K562 (cell line): ENCODE results near the gene FOXO4. TPM values are rescaled to one million over a fixed set of nuclear protein-coding genes. Genes with fewer than 3 reads are reported as not detected.

Source experiments
- BRD9 ChIP-seq: fragments of 450-650 bp; IDR thresholded peaks from 2 replicates; pipeline ENCODE4 v1.6.1; 2018; ENCODE audit warnings: low read depth; ENCODE audit not compliant: partially characterized antibody
- COPS2 ChIP-seq: fragments of 450-650 bp; conservative IDR thresholded peaks from 2 replicates; pipeline ENCODE4 v1.6.1; 2016; ENCODE audit warnings: mild to moderate bottlenecking, moderate library complexity
- FOXM1 ChIP-seq, 2 experiments: fragments of 450-650 bp in 1 of 2; sonication (generic) in 1 of 2; formaldehyde crosslinking in 1 of 2; IDR thresholded peaks; 2 replicates each; pipeline versions ENCODE4 v1.6.1 to v1.9.0; 2017 to 2022; ENCODE audit warnings: low read depth in 2 of 2, mild to moderate bottlenecking in 2 of 2, missing genetic modification reagents in 1 of 2, moderate library complexity in 1 of 2
- FUS ChIP-seq: fragments of 200-400 bp; formaldehyde crosslinking; optimal IDR thresholded peaks from 2 replicates; pipeline ENCODE3; 2017; ENCODE audit warnings: low read depth, low read length
- MAFF ChIP-seq: IDR thresholded peaks from 2 replicates; pipeline ENCODE4 v1.6.1; 2012; ENCODE audit warnings: low read length, improper control_type of control experiment
- MCM2 ChIP-seq: fragments of 450-650 bp; IDR thresholded peaks from 2 replicates; pipeline ENCODE4 v1.6.1; 2017; ENCODE audit warnings: low read depth, mild to moderate bottlenecking
- MEIS2 ChIP-seq: fragments of 450-650 bp; IDR thresholded peaks from 2 replicates; pipeline ENCODE4 v1.6.1; 2014; ENCODE audit warnings: mild to moderate bottlenecking; ENCODE audit not compliant: partially characterized antibody
- MIER1 ChIP-seq: fragments of 450-650 bp; IDR thresholded peaks from 2 replicates; pipeline ENCODE4 v1.6.1; 2016; ENCODE audit warnings: antibody characterized with exemption, mild to moderate bottlenecking, low read depth
- MTA2 ChIP-seq: fragments of 450-650 bp; IDR thresholded peaks from 2 replicates; pipeline ENCODE4 v1.6.1; 2016; ENCODE audit warnings: low read depth
- NCOA4 ChIP-seq: fragments of 450-650 bp; IDR thresholded peaks from 2 replicates; pipeline ENCODE4 v1.6.1; 2018; ENCODE audit warnings: mild to moderate bottlenecking; ENCODE audit not compliant: partially characterized antibody
- NRF1 ChIP-seq, 2 experiments: fragments of 450-650 bp; IDR thresholded peaks in 1 of 2; conservative IDR thresholded peaks in 1 of 2; 2 replicates each; pipeline ENCODE4 v1.6.1; 2014; ENCODE audit warnings: mild to moderate bottlenecking in 2 of 2
- POLR3A ChIP-seq: IDR thresholded peaks from 2 replicates; pipeline ENCODE4 v1.6.1; 2011; ENCODE audit warnings: borderline replicate concordance, mild to moderate bottlenecking, moderate library complexity; ENCODE audit not compliant: insufficient read length, insufficient read depth; ENCODE audit errors: extremely low read depth
- PTRF ChIP-seq: fragments of 450-650 bp; IDR thresholded peaks from 2 replicates; pipeline ENCODE4 v1.6.1; 2016; ENCODE audit warnings: mild to moderate bottlenecking, missing genetic modification characterization, missing compliant biosample characterization
- RBFOX2 ChIP-seq: fragments of 200-400 bp; formaldehyde crosslinking; IDR thresholded peaks from 2 replicates; pipeline ENCODE4 v1.6.1; 2017; ENCODE audit warnings: low read depth, mild to moderate bottlenecking, low read length, moderate library complexity
- RFX5 ChIP-seq: IDR thresholded peaks from 2 replicates; pipeline ENCODE4 v1.6.1; 2011; ENCODE audit warnings: low read depth, mild to moderate bottlenecking, improper control_type of control experiment, low read length
- RNF2 ChIP-seq: sonication (generic); IDR thresholded peaks from 2 replicates; pipeline ENCODE4 v1.6.1; 2016
- STAT5A ChIP-seq: IDR thresholded peaks from 2 replicates; pipeline ENCODE4 v1.6.1; 2012; ENCODE audit warnings: low read length, inconsistent platforms, borderline replicate concordance
- TCF3 ChIP-seq: sonication (generic); formaldehyde crosslinking; IDR thresholded peaks from 2 replicates; pipeline ENCODE4 v1.4.0; 2020; ENCODE audit warnings: mild to moderate bottlenecking, missing genetic modification reagents
- TEAD2 ChIP-seq: fragments of 450-650 bp; IDR thresholded peaks from 2 replicates; pipeline ENCODE4 v1.6.1; 2016; ENCODE audit warnings: missing genetic modification characterization, control low read depth, missing compliant biosample characterization
- XRCC4 ChIP-seq: IDR thresholded peaks from one replicate; pipeline ENCODE4 v1.6.1; 2011; ENCODE audit not compliant: insufficient read depth, insufficient read length; ENCODE audit errors: extremely low read depth
- ZNF445 ChIP-seq: fragments of 250-450 bp; sonication (Bioruptor Pico); IDR thresholded peaks from 2 replicates; pipeline ENCODE4 v1.4.0; 2020; ENCODE audit warnings: low read depth, mild to moderate bottlenecking, moderate library complexity
- ZNF717 ChIP-seq: fragments of 250-450 bp; sonication (Bioruptor Pico); IDR thresholded peaks from 2 replicates; pipeline ENCODE4 v1.5.0; 2021
- polyA plus RNA-seq, 8 experiments: library from polyadenylated mRNA; depleted of rRNA in 4 of 8; stranded (reverse) in 5 of 8; unstranded in 3 of 8; fragments of >200 nt; fragmentation: Nextera tagmentation in 2 of 8; fragmentation: Illumina TruSeq in 1 of 8; extraction: Ambion mirVana in 2 of 8; extraction: Trizol in 1 of 8; gene quantifications; 2 replicates each; pipeline versions ENCODE4 v1.2.1 to v1.2.3, GENCODE V29; 2011 to 2014; ENCODE audit warnings: inconsistent platforms in 1 of 8, missing spikeins in 1 of 8
- total RNA-seq, 7 experiments: library from RNA; depleted of rRNA in 6 of 7; stranded (reverse); fragments of >200 nt in 6 of 7; fragmentation: Illumina TruSeq in 2 of 7; extraction: Trizol in 2 of 7; gene quantifications; 2 replicates each; pipeline versions ENCODE4 v1.2.1 to v1.2.3, GENCODE V29; 2011 to 2021; ENCODE audit warnings: low replicate concordance in 1 of 7
- TF ChIP-seq, protein P1 (sequence below): fragments of 450-650 bp; IDR thresholded peaks from 2 replicates; pipeline ENCODE4 v1.6.1; 2017; ENCODE audit warnings: antibody characterized with exemption, mild to moderate bottlenecking
- TF ChIP-seq, protein P2 (sequence below): fragments of 450-650 bp; IDR thresholded peaks from one replicate; pipeline ENCODE4 v1.6.1; 2018; ENCODE audit warnings: mild to moderate bottlenecking, moderate library complexity; ENCODE audit not compliant: partially characterized antibody

FOXO4 gene
- total and polyA plus RNA-seq, 9 of the 15 experiments (the other 6 are each of a cell fraction or from before 2014, with no cell fraction given): 0.13 to 26.6 (median 8.5) TPM

GRCh38 chrX:71068044-71068918 lies 27.4 kb upstream of the FOXO4 start, which contains the start of gene SNX12 (continued):
- no peak for TF ChIP-seq TCF3 (CRISPR knock-in tag)
- TF ChIP-seq POLR3A: no peak
- TF ChIP-seq RNF2: no peak
- no peak for TF ChIP-seq MCM2
- no peak for TF ChIP-seq COPS2
- TF ChIP-seq PTRF (tag): no peak
- no peak for TF ChIP-seq XRCC4
- TF ChIP-seq RBFOX2: peak; percentile 80
- TF ChIP-seq, protein P1, sequence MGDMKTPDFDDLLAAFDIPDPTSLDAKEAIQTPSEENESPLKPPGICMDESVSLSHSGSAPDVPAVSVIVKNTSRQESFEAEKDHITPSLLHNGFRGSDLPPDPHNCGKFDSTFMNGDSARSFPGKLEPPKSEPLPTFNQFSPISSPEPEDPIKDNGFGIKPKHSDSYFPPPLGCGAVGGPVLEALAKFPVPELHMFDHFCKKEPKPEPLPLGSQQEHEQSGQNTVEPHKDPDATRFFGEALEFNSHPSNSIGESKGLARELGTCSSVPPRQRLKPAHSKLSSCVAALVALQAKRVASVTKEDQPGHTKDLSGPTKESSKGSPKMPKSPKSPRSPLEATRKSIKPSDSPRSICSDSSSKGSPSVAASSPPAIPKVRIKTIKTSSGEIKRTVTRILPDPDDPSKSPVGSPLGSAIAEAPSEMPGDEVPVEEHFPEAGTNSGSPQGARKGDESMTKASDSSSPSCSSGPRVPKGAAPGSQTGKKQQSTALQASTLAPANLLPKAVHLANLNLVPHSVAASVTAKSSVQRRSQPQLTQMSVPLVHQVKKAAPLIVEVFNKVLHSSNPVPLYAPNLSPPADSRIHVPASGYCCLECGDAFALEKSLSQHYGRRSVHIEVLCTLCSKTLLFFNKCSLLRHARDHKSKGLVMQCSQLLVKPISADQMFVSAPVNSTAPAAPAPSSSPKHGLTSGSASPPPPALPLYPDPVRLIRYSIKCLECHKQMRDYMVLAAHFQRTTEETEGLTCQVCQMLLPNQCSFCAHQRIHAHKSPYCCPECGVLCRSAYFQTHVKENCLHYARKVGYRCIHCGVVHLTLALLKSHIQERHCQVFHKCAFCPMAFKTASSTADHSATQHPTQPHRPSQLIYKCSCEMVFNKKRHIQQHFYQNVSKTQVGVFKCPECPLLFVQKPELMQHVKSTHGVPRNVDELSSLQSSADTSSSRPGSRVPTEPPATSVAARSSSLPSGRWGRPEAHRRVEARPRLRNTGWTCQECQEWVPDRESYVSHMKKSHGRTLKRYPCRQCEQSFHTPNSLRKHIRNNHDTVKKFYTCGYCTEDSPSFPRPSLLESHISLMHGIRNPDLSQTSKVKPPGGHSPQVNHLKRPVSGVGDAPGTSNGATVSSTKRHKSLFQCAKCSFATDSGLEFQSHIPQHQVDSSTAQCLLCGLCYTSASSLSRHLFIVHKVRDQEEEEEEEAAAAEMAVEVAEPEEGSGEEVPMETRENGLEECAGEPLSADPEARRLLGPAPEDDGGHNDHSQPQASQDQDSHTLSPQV: 0 out of 2 replicates have a peak, but pooled peaks have one; percentile 50
- no peak; the same call in 1 of the 2 replicates for TF ChIP-seq STAT5A
- no peak for TF ChIP-seq TEAD2 (tag)
- no peak for TF ChIP-seq NCOA4
- no peak for TF ChIP-seq MTA2
- TF ChIP-seq BRD9: no peak
- TF ChIP-seq RFX5: peak; percentile 89
- no peak for TF ChIP-seq FUS
- TF ChIP-seq MAFF: no peak
- no peak for TF ChIP-seq ZNF717 (CRISPR knock-in tag)
- no peak for TF ChIP-seq MIER1
- TF ChIP-seq ZNF445 (CRISPR knock-in tag): no peak
- TF ChIP-seq, protein P2, sequence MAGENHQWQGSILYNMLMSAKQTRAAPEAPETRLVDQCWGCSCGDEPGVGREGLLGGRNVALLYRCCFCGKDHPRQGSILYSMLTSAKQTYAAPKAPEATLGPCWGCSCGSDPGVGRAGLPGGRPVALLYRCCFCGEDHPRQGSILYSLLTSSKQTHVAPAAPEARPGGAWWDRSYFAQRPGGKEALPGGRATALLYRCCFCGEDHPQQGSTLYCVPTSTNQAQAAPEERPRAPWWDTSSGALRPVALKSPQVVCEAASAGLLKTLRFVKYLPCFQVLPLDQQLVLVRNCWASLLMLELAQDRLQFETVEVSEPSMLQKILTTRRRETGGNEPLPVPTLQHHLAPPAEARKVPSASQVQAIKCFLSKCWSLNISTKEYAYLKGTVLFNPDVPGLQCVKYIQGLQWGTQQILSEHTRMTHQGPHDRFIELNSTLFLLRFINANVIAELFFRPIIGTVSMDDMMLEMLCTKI: no peak
- TF ChIP-seq FOXM1 (IDR thresholded peaks at IDR 0.05; ENCODE audit: low read depth): no peak
- no peak for TF ChIP-seq FOXM1 (CRISPR knock-in tag; IDR thresholded peaks at IDR 0.05; ENCODE audit: low read depth)
- peak; percentile 73 for TF ChIP-seq MEIS2
- TF ChIP-seq NRF1 (conservative IDR thresholded peaks at IDR 0.05 in 1 of 2, IDR thresholded peaks at IDR 0.05 in 1 of 2): peak; percentile 93
